HCT116 (cell line): ENCODE data around the gene DET1. TPM values are rescaled to one million over a fixed set of nuclear protein-coding genes. Genes with fewer than 3 reads are reported as not detected.

Experiments
- ATAC-seq: fragments of 200-7000 bp; cut with Tn5 transposase; 2 replicates; pipeline ENCODE4 v1.9.1; 2020; ENCODE audit warnings: mild to moderate bottlenecking, moderate library complexity
- BruUV-seq: library from RNA; stranded (reverse); fragments of 400-500 nt; replicated peaks from 2 replicates; lab custom pipeline; 2021; lab: Mats Ljungman, UMichigan
- CTCF ChIA-PET: fragments of 300-600 bp; sonication (Branson Sonifier 250); formaldehyde crosslinking; loops from one replicate; lab custom pipeline; 2021; ENCODE audit warnings: antibody characterized with exemption; lab: Charles Lee
- POLR2A ChIA-PET: fragments of 300-600, 350-600 bp; sonication (Branson Sonifier 250); formaldehyde crosslinking; loops from one replicate; lab custom pipeline; 2021; ENCODE audit warnings: antibody characterized with exemption; lab: Charles Lee
- RAD21 ChIA-PET, 2 experiments: fragments of 300-600 bp; sonication (Branson Sonifier 250); formaldehyde crosslinking; loops; one replicate each; lab custom pipeline; 2023; ENCODE audit warnings: low total read pairs in 2 of 2; ENCODE audit not compliant: uncharacterized antibody in 2 of 2, unreplicated experiment in 2 of 2, low non-redundant PET in 1 of 2; lab: Charles Lee
- DNase-seq: peaks from one replicate; pipeline ENCODE4 v3.0.0-alpha.2; 2010; ENCODE audit warnings: low read depth, low spot score
- H2AFZ ChIP-seq: fragments of 200-600 bp; shearing (Covaris generic), sonication (generic); 2 replicates; pipeline ENCODE4 v1.6.1; 2017; ENCODE audit warnings: low read depth, mixed run types, mixed read lengths, antibody characterized with exemption, low read length; ENCODE audit not compliant: poor library complexity, severe bottlenecking
- H3K27ac ChIP-seq: 2 replicates; pipeline ENCODE4 v1.5.1; 2012; ENCODE audit warnings: low read depth, low read length
- H3K27me3 ChIP-seq: fragments of 200-600 bp; sonication (generic); 2 replicates; pipeline ENCODE4 v1.6.1; 2016; ENCODE audit warnings: mixed run types, low read length, mixed read lengths; ENCODE audit not compliant: insufficient read depth
- H3K36me3 ChIP-seq, 2 experiments: fragments of 200-500 bp in 1 of 2; fragments of 200-600 bp in 1 of 2; sonication (Bioruptor generic) in 1 of 2; sonication (generic) in 1 of 2; 2 replicates each; pipeline versions ENCODE4 v1.5.1 to v1.6.1; 2014 to 2016; ENCODE audit warnings: low read length in 2 of 2, inconsistent platforms in 1 of 2, mixed read lengths in 1 of 2, mixed run types in 1 of 2; ENCODE audit not compliant: insufficient read depth in 2 of 2, control insufficient read depth in 1 of 2
- H3K4me1 ChIP-seq, 2 experiments: fragments of 200-600 bp in 1 of 2; sonication (generic) in 1 of 2; 2 replicates each; pipeline versions ENCODE4 v1.5.1 to v1.6.1; 2012 to 2017; ENCODE audit warnings: low read length in 2 of 2, inconsistent platforms in 1 of 2, mild to moderate bottlenecking in 1 of 2, mixed read lengths in 1 of 2, mixed run types in 1 of 2, moderate library complexity in 1 of 2; ENCODE audit not compliant: insufficient read depth in 2 of 2, control insufficient read depth in 1 of 2
- H3K4me2 ChIP-seq: fragments of 200-600 bp; sonication (generic); 2 replicates; pipeline ENCODE4 v1.6.1; 2017; ENCODE audit warnings: mixed run types, low read length, mixed read lengths
- H3K4me3 ChIP-seq, 2 experiments: fragments of 200-600 bp in 1 of 2; sonication (generic) in 1 of 2; replicated peaks in 1 of 2; 2 replicates each; pipeline ENCODE4 v1.5.1; 2011 to 2016; ENCODE audit warnings: low read length in 2 of 2, control low read depth in 1 of 2, low read depth in 1 of 2, mild to moderate bottlenecking in 1 of 2, mixed read lengths in 1 of 2, mixed run types in 1 of 2
- H3K79me2 ChIP-seq: fragments of 200-600 bp; sonication (generic); 2 replicates; pipeline ENCODE4 v1.6.1; 2017; ENCODE audit warnings: mild to moderate bottlenecking, mixed run types, low read length, moderate library complexity, mixed read lengths; ENCODE audit not compliant: insufficient read depth
- H3K9ac ChIP-seq: fragments of 200-600 bp; sonication (generic); 2 replicates; pipeline ENCODE4 v1.6.1; 2016; ENCODE audit warnings: low read length, mixed read lengths
- H3K9me2 ChIP-seq: fragments of 200-600 bp; sonication (generic), shearing (Covaris generic); 2 replicates; pipeline ENCODE4 v1.6.1; 2017; ENCODE audit warnings: mixed run types, mild to moderate bottlenecking, moderate library complexity; ENCODE audit not compliant: insufficient read depth
- H3K9me3 ChIP-seq, 2 experiments: fragments of 200-500 bp in 1 of 2; fragments of 200-600 bp in 1 of 2; sonication (Bioruptor generic) in 1 of 2; sonication (generic) in 1 of 2; 2 replicates each; pipeline ENCODE4 v1.6.1; 2014 to 2017; ENCODE audit warnings: low read length in 2 of 2, mixed read lengths in 2 of 2, inconsistent platforms in 1 of 2, low read depth in 1 of 2, mild to moderate bottlenecking in 1 of 2, mixed run types in 1 of 2, moderate library complexity in 1 of 2; ENCODE audit not compliant: control insufficient read depth in 1 of 2, insufficient read depth in 1 of 2
- H4K20me1 ChIP-seq: fragments of 200-600 bp; sonication (generic), shearing (Covaris generic); 2 replicates; pipeline ENCODE4 v1.6.1; 2017; ENCODE audit warnings: mixed run types, mild to moderate bottlenecking, moderate library complexity; ENCODE audit not compliant: insufficient read depth
- EGR1 ChIP-seq: IDR thresholded peaks from 2 replicates; pipeline ENCODE4 v1.6.1; 2012; ENCODE audit warnings: low read depth
- ELF1 ChIP-seq: IDR thresholded peaks from 2 replicates; pipeline ENCODE4 v1.6.1; 2012; ENCODE audit warnings: low read depth, borderline replicate concordance
- EZH2 ChIP-seq: fragments of 200-600 bp; sonication (generic); IDR thresholded peaks from 2 replicates; pipeline ENCODE4 v1.6.1; 2017; ENCODE audit warnings: antibody characterized with exemption, mixed run types
- FOSL1 ChIP-seq: IDR thresholded peaks from 2 replicates; pipeline ENCODE4 v1.6.1; 2012; ENCODE audit warnings: low read depth
- MAX ChIP-seq: IDR thresholded peaks from 2 replicates; pipeline ENCODE4 v1.6.1; 2012
- POLR2A ChIP-seq: IDR thresholded peaks from 2 replicates; pipeline ENCODE4 v1.7.0; 2011; ENCODE audit warnings: borderline replicate concordance; ENCODE audit not compliant: insufficient read depth, insufficient read length; ENCODE audit errors: extremely low read depth
- POLR2AphosphoS5 ChIP-seq: IDR thresholded peaks from 2 replicates; pipeline ENCODE4 v1.6.1; 2011; ENCODE audit warnings: mild to moderate bottlenecking, low read depth, low read length, moderate library complexity
- REST ChIP-seq: IDR thresholded peaks from 2 replicates; pipeline ENCODE4 v1.6.1; 2012; ENCODE audit warnings: low read depth
- SIN3A ChIP-seq: IDR thresholded peaks from 2 replicates; pipeline ENCODE4 v1.6.1; 2012; ENCODE audit warnings: low read depth
- SRF ChIP-seq: IDR thresholded peaks from 2 replicates; pipeline ENCODE4 v1.6.1; 2012; ENCODE audit warnings: low read depth
- YY1 ChIP-seq: IDR thresholded peaks from 2 replicates; pipeline ENCODE4 v1.6.1; 2011; ENCODE audit warnings: low read length, low read depth, moderate library complexity, mild to moderate bottlenecking; ENCODE audit not compliant: insufficient replicate concordance; ENCODE audit errors: extremely low read depth
- ZNF274 ChIP-seq: fragments of 200-500 bp; sonication (Bioruptor generic); IDR thresholded peaks from 2 replicates; pipeline ENCODE4 v1.6.1; 2014; ENCODE audit warnings: mild to moderate bottlenecking, low read depth, low read length, inconsistent platforms
- intact Hi-C: fragments of 100-400 bp; cut with micrococcal nuclease; formaldehyde crosslinking; loops from 2 replicates; pipeline ENCODE4 v1.10.0; 2022
- total RNA-seq: library from RNA; stranded (reverse); gene quantifications from one replicate; pipeline ENCODE4 v1.2.1, GENCODE V29; 2021; ENCODE audit not compliant: unreplicated experiment
- TF ChIP-seq, protein P1 (sequence below): IDR thresholded peaks from 2 replicates; pipeline ENCODE4 v1.6.1; 2012

Gene DET1
- total RNA-seq, 1 experiment from 2014 or later = 2.5 TPM

DNA sequence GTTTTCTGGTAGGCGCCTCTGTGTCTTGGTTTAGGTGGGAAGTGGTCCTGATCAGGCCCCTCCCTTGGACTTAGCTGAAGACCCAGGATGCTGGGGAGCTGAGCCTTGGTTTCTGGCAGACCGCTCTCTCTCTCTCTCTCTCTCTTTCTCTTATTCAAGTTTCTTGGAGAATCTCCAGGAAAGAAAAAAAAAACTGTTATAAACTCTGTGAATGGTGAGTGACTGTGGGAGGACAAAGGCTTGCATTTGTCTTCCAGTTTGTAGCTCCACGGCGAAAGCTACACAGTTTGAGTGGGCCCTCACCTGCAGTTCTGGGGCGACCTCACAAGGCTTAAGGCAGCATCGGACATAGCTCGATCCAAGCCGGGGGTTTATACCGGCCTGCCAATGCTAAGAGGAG is 7.5 kb downstream of the DET1 start:
- ATAC-seq = no peak
- Histone ChIP-seq H3K79me2 (no peaks in the 10 kb centered on the region), H3K4me1 (peaks cover 0 to 12% of the 10 kb centered on the region in 2 experiments; a peak in 1 of 4 replicates), H3K9me3 (no peaks in the 10 kb centered on the region), H3K27ac (no peak overlapping the region), H4K20me1 (no peaks in the 10 kb centered on the region), H3K27me3 (no peaks in the 10 kb centered on the region), H3K9ac (no peak overlapping the region), H3K4me3 (no peak overlapping the region), H2AFZ (no peak overlapping the region), H3K36me3 (no peaks in the 10 kb centered on the region), H3K9me2 (no peaks in the 10 kb centered on the region), H3K4me2 (no peak overlapping the region)
- no TSS peak for BruUV-seq
- CTCF ChIA-PET = no interaction called here
- POLR2A ChIA-PET = no interaction called here
- DNase-seq = no peak
- TF ChIP-seq POLR2A (no peak), POLR2AphosphoS5 (no peak), ZNF274 (no peak), YY1 (no peak), SRF (no peak), REST (no peak), MAX (no peak), ELF1 (no peak), EZH2 (no peak), FOSL1 (no peak), EGR1 (no peak), SIN3A (no peak)
- TF ChIP-seq, protein P1, sequence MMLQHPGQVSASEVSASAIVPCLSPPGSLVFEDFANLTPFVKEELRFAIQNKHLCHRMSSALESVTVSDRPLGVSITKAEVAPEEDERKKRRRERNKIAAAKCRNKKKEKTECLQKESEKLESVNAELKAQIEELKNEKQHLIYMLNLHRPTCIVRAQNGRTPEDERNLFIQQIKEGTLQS = no peak
- RAD21 ChIA-PET = no interaction called here
- intact Hi-C loops = no loop called here
